Measurements from ENCODE around the gene NHEJ1.

DNA sequence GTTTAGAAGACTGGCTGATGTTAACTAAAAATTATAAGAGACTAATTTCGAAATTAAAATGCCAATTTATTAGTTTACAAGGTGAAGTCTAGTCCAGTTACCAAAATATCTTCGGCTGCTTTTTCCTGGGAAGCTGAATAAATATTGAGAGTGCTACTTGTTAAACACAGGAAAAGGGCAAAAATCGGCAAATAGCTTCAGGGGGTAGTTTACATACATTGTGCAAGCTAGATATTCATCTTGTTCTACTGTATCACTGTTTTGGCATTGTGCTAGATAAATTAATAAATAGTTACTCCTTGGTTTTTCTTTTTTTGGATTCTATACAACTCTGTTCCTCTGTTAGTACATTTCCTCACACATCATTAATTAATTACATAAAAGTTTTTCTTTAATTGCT, 29.3 kb downstream of the NHEJ1 start:
- TF ChIP-seq GATA2 (IDR thresholded peaks at IDR 0.05; ENCODE audit: low read depth, low read length) (no peak), GATA3 (IDR thresholded peaks at IDR 0.05; ENCODE audit: low read depth, low read length) (no peak)

Data from SH-SY5Y (cell line).